SU-DHL-6 (cell line): ENCODE data around the gene HSFX1.
A peak's percentile ranks its signal among the peaks of the same experiment; 100 is the strongest.

ENCODE experiments used
- H2AFZ ChIP-seq: fragments of 200-600 bp; sonication (generic); 2 replicates; pipeline ENCODE4 v1.6.1; 2014; ENCODE audit warnings: low read depth, mild to moderate bottlenecking, moderate library complexity, mixed read lengths, antibody characterized with exemption, low read length; ENCODE audit not compliant: severe bottlenecking
- H3F3A ChIP-seq: fragments of 200-600 bp; shearing (Covaris generic); 2 replicates; pipeline ENCODE4 v1.6.0; 2016; ENCODE audit warnings: antibody characterized with exemption, mild to moderate bottlenecking; ENCODE audit not compliant: insufficient read depth
- H3K27ac ChIP-seq: fragments of 200-600 bp; sonication (generic); 2 replicates; pipeline ENCODE4 v1.5.1; 2016; ENCODE audit warnings: low read depth, mild to moderate bottlenecking, low read length, moderate library complexity, mixed read lengths
- H3K27me3 ChIP-seq: fragments of 200-600 bp; sonication (generic), shearing (Covaris generic); 2 replicates; pipeline ENCODE4 v1.6.0; 2014; ENCODE audit warnings: mild to moderate bottlenecking, low read length
- H3K36me3 ChIP-seq: fragments of 200-600 bp; sonication (generic); 2 replicates; pipeline ENCODE4 v1.6.1; 2014; ENCODE audit warnings: mild to moderate bottlenecking, low read length, mixed read lengths
- H3K4me2 ChIP-seq: fragments of 300-600, 200-600 bp; shearing (Covaris generic), sonication (generic); 2 replicates; pipeline ENCODE4 v1.6.0; 2014; ENCODE audit warnings: low read length, low read depth, mild to moderate bottlenecking; ENCODE audit not compliant: poor library complexity, severe bottlenecking
- H3K4me3 ChIP-seq: fragments of 200-600 bp; sonication (generic); 2 replicates; pipeline ENCODE4 v1.5.1; 2014; ENCODE audit warnings: antibody characterized with exemption, low read length, mild to moderate bottlenecking, mixed read lengths; ENCODE audit not compliant: insufficient read depth, poor library complexity, severe bottlenecking
- H3K79me2 ChIP-seq: fragments of 200-600 bp; sonication (generic); 2 replicates; pipeline ENCODE4 v1.6.1; 2014; ENCODE audit warnings: mild to moderate bottlenecking, low read length, moderate library complexity; ENCODE audit not compliant: insufficient read depth
- H3K9ac ChIP-seq: fragments of 200-600 bp; sonication (generic); 2 replicates; pipeline ENCODE4 v1.7.0; 2014; ENCODE audit warnings: mild to moderate bottlenecking, low read length
- H3K9me2 ChIP-seq: fragments of 200-600 bp; sonication (generic); replicated peaks from 2 replicates; pipeline ENCODE4 v1.6.1; 2014; ENCODE audit warnings: low read length; ENCODE audit not compliant: insufficient read depth
- H3K9me3 ChIP-seq: fragments of 200-600 bp; sonication (generic); 2 replicates; pipeline ENCODE4 v1.6.1; 2014; ENCODE audit warnings: low read length, mixed read lengths; ENCODE audit not compliant: insufficient read depth
- H4K20me1 ChIP-seq: fragments of 200-600 bp; sonication (generic); 2 replicates; pipeline ENCODE4 v1.6.1; 2014; ENCODE audit warnings: low read depth, mild to moderate bottlenecking, antibody characterized with exemption, low read length, moderate library complexity, mixed read lengths
- CTCF ChIP-seq: fragments of 200-600 bp; sonication (generic); IDR thresholded peaks from one replicate; pipeline ENCODE4 v1.5.1; 2017; ENCODE audit warnings: antibody characterized with exemption, mild to moderate bottlenecking, low read length, moderate library complexity; ENCODE audit not compliant: insufficient read depth, poor library complexity, severe bottlenecking
- EZH2phosphoT487 ChIP-seq: fragments of 200-600 bp; sonication (generic), shearing (Covaris generic); conservative IDR thresholded peaks from 2 replicates; pipeline ENCODE4 v1.6.1; 2018; ENCODE audit warnings: mild to moderate bottlenecking, antibody characterized with exemption, low read length, moderate library complexity, mixed read lengths

HSFX1 gene

GRCh38 chrX:149819371-149819770 is 45.5 kb downstream of the HSFX1 start:
- Histone ChIP-seq H3K9ac (no peak overlapping the region), H3K27me3 (no peaks in the 10 kb centered on the region), H3K79me2 (no peaks in the 10 kb centered on the region), H2AFZ (no peak overlapping the region), H3K9me2 (no peaks in the 10 kb centered on the region), H3F3A (no peaks in the 10 kb centered on the region), H3K27ac (no peak overlapping the region), H4K20me1 (no peaks in the 10 kb centered on the region), H3K4me3 (no peak overlapping the region), H3K4me2 (no peak overlapping the region), H3K36me3 (no peaks in the 10 kb centered on the region), H3K9me3 (no peaks in the 10 kb centered on the region)
- no peak for TF ChIP-seq CTCF
- no peak for TF ChIP-seq EZH2phosphoT487

GRCh38 chrX:149825424-149825823 is 51.6 kb downstream of the HSFX1 start:
- TF ChIP-seq EZH2phosphoT487 = no peak
- peak; percentile 33 for TF ChIP-seq CTCF
- Histone ChIP-seq H3K9me3 (no peaks in the 10 kb centered on the region), H3K9me2 (no peaks in the 10 kb centered on the region), H4K20me1 (no peaks in the 10 kb centered on the region), H3K27ac (no peak overlapping the region), H3K4me2 (no peak overlapping the region), H3F3A (no peaks in the 10 kb centered on the region), H3K27me3 (no peaks in the 10 kb centered on the region), H3K79me2 (no peaks in the 10 kb centered on the region), H2AFZ (no peak overlapping the region), H3K36me3 (no peaks in the 10 kb centered on the region), H3K4me3 (no peak overlapping the region), H3K9ac (no peak overlapping the region)
